ENCODE results near the gene NUPR2.

DNA sequence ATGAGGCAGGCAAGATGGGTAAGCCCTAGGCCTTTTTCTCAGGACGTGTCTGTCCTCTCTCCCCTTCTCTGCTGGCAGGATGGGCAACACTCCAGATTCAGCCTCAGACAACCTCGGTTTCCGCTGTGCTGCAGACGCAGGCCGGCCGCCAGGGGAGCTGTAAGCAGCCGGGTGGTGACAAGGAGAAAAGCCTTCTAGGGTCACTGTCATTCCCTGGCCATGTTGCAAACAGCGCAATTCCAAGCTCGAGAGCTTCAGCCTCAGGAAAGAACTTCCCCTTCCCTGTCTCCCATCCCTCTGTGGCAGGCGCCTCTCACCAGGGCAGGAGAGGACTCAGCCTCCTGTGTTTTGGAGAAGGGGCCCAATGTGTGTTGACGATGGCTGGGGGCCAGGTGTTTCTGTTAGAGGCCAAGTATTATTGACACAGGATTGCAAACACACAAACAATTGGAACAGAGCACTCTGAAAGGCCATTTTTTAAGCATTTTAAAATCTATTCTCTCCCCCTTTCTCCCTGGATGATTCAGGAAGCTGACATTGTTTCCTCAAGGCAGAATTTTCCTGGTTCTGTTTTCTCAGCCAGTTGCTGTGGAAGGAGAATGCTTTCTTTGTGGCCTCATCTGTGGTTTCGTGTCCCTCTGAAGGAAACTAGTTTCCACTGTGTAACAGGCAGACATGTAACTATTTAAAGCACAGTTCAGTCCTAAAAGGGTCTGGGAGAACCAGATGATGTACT, 36.6 kb downstream of the NUPR2 start:
- no peak for TF ChIP-seq POLR2A (IDR thresholded peaks at IDR 0.05; ENCODE audit: low read depth, low read length)
- TF ChIP-seq, protein P1, sequence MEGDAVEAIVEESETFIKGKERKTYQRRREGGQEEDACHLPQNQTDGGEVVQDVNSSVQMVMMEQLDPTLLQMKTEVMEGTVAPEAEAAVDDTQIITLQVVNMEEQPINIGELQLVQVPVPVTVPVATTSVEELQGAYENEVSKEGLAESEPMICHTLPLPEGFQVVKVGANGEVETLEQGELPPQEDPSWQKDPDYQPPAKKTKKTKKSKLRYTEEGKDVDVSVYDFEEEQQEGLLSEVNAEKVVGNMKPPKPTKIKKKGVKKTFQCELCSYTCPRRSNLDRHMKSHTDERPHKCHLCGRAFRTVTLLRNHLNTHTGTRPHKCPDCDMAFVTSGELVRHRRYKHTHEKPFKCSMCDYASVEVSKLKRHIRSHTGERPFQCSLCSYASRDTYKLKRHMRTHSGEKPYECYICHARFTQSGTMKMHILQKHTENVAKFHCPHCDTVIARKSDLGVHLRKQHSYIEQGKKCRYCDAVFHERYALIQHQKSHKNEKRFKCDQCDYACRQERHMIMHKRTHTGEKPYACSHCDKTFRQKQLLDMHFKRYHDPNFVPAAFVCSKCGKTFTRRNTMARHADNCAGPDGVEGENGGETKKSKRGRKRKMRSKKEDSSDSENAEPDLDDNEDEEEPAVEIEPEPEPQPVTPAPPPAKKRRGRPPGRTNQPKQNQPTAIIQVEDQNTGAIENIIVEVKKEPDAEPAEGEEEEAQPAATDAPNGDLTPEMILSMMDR (conservative IDR thresholded peaks at IDR 0.05; ENCODE audit: low read depth, low read length) = peak; percentile 73
- TF ChIP-seq, protein P2, sequence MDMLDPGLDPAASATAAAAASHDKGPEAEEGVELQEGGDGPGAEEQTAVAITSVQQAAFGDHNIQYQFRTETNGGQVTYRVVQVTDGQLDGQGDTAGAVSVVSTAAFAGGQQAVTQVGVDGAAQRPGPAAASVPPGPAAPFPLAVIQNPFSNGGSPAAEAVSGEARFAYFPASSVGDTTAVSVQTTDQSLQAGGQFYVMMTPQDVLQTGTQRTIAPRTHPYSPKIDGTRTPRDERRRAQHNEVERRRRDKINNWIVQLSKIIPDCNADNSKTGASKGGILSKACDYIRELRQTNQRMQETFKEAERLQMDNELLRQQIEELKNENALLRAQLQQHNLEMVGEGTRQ (IDR thresholded peaks at IDR 0.05; ENCODE audit: low read depth, low read length) = no peak
- no peak for TF ChIP-seq RFX5 (IDR thresholded peaks at IDR 0.05; ENCODE audit: low read depth, low read length)
- peak; percentile 35 for TF ChIP-seq RAD21 (IDR thresholded peaks at IDR 0.05; ENCODE audit: low read length)
- TF ChIP-seq FOS (IDR thresholded peaks at IDR 0.05; ENCODE audit: low read depth, low read length) = no peak
- no peak for TF ChIP-seq CEBPB (IDR thresholded peaks at IDR 0.05; ENCODE audit: low read depth, low read length)
- no peak for TF ChIP-seq BHLHE40 (IDR thresholded peaks at IDR 0.05; ENCODE audit: low read depth, low read length)
- no peak for TF ChIP-seq MAFK (IDR thresholded peaks at IDR 0.05; ENCODE audit: low read depth, low read length)
- TF ChIP-seq CHD1 (IDR thresholded peaks at IDR 0.05; ENCODE audit: low read depth, low read length) = no peak
- TF ChIP-seq RCOR1 (IDR thresholded peaks at IDR 0.05; ENCODE audit: insufficient replicate concordance, low read length) = no peak
- TF ChIP-seq MAZ (IDR thresholded peaks at IDR 0.05; ENCODE audit: borderline replicate concordance, low read depth, low read length) = no peak
- TF ChIP-seq NFE2L2 (IDR thresholded peaks at IDR 0.05; ENCODE audit: low read depth, low read length) = no peak

All from IMR-90 (cell line).